Thoracic aorta (tissue), 2 donors: Measurements from ENCODE around the gene ETNK2. TPM values are rescaled to one million over a fixed set of nuclear protein-coding genes. Genes with fewer than 3 reads are reported as not detected.

Experiments used
- ATAC-seq: fragments of 150-250 bp; one replicate; pipeline ENCODE4 v1.8.0; 2017; ENCODE audit warnings: low read depth; ENCODE audit not compliant: insufficient number of reproducible peaks, low FRiP score
- DNase-seq: peaks from one replicate; pipeline ENCODE4 v3.0.0-alpha.2; 2020; ENCODE audit warnings: low spot score
- H3K27ac ChIP-seq, 2 donors: fragments of 200-600 bp; sonication (generic); 1 replicate in 1 of 2; 2 replicates in 1 of 2; pipeline ENCODE4 v1.5.1; 2016; ENCODE audit warnings: mild to moderate bottlenecking in 2 of 2, moderate library complexity in 2 of 2
- H3K27me3 ChIP-seq: fragments of 200-600 bp; sonication (generic); replicated peaks from 2 replicates; pipeline ENCODE4 v1.6.0; 2016; ENCODE audit warnings: mild to moderate bottlenecking; ENCODE audit not compliant: insufficient read depth
- H3K36me3 ChIP-seq: fragments of 200-600 bp; sonication (generic); one replicate; pipeline ENCODE4 v1.5.1; 2016
- H3K4me1 ChIP-seq, 2 donors: fragments of 200-600 bp; sonication (generic); 1 replicate in 1 of 2; 2 replicates in 1 of 2; pipeline versions ENCODE4 v1.5.1 to v1.6.0; 2016; ENCODE audit warnings: low read depth in 2 of 2, mild to moderate bottlenecking in 1 of 2; ENCODE audit not compliant: control insufficient read depth in 1 of 2
- H3K4me3 ChIP-seq: fragments of 200-600 bp; sonication (generic); 2 replicates; pipeline ENCODE4 v1.5.1; 2016; ENCODE audit warnings: mild to moderate bottlenecking
- H3K9me3 ChIP-seq: fragments of 200-600 bp; sonication (generic); 2 replicates; pipeline ENCODE4 v1.5.1; 2016
- total RNA-seq, 2 donors: library from RNA; depleted of rRNA; stranded (reverse); fragments of >200 nt; gene quantifications; one replicate each; pipeline versions ENCODE4 v1.1.0 to v1.2.3, GENCODE V29; 2016
- TF ChIP-seq, protein P1 (sequence below): fragments of 200-600 bp; sonication (generic); IDR thresholded peaks from one replicate; pipeline ENCODE4 v1.5.1; 2019; ENCODE audit warnings: antibody characterized with exemption

Gene ETNK2
- total RNA-seq, 2 donors from 2014 or later: 18.0 to 24.5 TPM

DNA sequence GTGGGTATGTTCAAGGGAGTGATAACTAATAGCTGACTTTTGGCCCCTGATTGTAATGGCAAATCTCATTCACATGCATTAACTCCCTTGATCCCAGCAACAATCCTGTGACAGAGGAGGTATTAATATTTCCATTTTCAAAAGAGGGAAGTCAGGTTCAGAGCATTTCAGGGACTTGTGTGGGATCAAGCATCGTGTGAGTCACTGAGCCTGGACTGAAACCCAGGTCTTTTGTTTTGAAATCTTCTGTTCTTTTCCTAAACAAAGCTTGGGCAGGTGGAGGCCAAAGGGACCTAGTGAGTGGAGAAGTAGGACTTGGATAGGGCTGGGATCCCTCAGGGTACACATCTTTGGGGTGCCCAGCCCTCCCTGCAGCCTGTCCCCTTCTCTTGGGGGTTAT is 37.9 kb downstream of the ETNK2 start:
- no peak for ATAC-seq
- DNase-seq: no peak

DNA sequence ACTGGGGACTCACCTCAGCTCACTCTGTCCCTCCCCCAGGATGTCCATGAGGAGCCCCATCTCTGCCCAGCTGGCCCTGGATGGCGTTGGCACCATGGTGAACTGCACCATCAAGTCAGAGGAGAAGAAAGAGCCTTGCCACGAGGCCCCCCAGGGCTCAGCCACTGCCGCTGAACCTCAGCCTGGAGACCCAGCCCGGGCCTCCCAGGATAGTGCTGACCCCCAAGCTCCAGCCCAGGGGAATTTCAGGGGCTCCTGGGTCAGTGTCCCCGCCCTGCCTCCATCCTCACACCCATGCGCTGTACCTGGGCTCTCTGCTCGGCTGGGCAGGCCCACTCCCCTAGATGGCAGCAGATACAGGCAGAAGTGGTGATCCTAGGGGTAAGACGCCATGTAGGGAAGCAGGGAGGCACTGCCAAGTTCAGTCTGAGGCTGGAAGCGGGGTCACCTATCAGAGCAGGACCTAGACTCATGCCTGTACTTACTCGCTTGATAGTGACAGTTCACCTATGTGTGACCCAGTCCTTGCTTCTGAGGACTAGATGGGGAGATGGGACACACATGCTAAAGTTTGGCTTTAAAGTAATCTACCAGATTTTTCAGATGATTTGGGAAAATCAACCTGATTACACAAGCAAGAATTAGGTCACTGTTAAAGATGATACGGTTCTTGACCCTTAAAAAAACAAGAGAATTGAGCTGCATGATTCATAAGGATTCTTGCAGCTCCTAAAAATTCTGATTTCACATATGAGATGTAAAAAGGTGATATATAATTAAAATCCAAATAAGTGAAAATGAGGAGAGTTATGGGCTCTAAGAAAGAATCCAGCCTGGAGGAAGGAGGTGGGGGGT is 38.7 kb downstream of the ETNK2 start:
- H3K36me3 ChIP-seq: peaks cover 4% of the 10 kb centered on the region
- H3K4me3 ChIP-seq: no peak overlapping the region
- no peaks in the 10 kb centered on the region for H3K9me3 ChIP-seq
- no peaks in the 10 kb centered on the region for H3K27me3 ChIP-seq
- peaks cover 0 to 9% of the 10 kb centered on the region in 2 donors for H3K4me1 ChIP-seq
- no peak overlapping the region for H3K27ac ChIP-seq
- TF ChIP-seq, protein P1, sequence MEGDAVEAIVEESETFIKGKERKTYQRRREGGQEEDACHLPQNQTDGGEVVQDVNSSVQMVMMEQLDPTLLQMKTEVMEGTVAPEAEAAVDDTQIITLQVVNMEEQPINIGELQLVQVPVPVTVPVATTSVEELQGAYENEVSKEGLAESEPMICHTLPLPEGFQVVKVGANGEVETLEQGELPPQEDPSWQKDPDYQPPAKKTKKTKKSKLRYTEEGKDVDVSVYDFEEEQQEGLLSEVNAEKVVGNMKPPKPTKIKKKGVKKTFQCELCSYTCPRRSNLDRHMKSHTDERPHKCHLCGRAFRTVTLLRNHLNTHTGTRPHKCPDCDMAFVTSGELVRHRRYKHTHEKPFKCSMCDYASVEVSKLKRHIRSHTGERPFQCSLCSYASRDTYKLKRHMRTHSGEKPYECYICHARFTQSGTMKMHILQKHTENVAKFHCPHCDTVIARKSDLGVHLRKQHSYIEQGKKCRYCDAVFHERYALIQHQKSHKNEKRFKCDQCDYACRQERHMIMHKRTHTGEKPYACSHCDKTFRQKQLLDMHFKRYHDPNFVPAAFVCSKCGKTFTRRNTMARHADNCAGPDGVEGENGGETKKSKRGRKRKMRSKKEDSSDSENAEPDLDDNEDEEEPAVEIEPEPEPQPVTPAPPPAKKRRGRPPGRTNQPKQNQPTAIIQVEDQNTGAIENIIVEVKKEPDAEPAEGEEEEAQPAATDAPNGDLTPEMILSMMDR: no peak
- ATAC-seq (no peak), DNase-seq (no peak)

More for the DNA sequence above, 37.9 kb downstream of the ETNK2 start:
- peaks cover 0 to 1% of the 10 kb centered on the region in 2 donors for H3K4me1 ChIP-seq
- H3K4me3 ChIP-seq: no peak overlapping the region
- peaks cover 4% of the 10 kb centered on the region for H3K36me3 ChIP-seq
- TF ChIP-seq, protein P1: no peak
- H3K27me3 ChIP-seq: no peaks in the 10 kb centered on the region
- H3K9me3 ChIP-seq: no peaks in the 10 kb centered on the region
- no peak overlapping the region for H3K27ac ChIP-seq

DNA sequence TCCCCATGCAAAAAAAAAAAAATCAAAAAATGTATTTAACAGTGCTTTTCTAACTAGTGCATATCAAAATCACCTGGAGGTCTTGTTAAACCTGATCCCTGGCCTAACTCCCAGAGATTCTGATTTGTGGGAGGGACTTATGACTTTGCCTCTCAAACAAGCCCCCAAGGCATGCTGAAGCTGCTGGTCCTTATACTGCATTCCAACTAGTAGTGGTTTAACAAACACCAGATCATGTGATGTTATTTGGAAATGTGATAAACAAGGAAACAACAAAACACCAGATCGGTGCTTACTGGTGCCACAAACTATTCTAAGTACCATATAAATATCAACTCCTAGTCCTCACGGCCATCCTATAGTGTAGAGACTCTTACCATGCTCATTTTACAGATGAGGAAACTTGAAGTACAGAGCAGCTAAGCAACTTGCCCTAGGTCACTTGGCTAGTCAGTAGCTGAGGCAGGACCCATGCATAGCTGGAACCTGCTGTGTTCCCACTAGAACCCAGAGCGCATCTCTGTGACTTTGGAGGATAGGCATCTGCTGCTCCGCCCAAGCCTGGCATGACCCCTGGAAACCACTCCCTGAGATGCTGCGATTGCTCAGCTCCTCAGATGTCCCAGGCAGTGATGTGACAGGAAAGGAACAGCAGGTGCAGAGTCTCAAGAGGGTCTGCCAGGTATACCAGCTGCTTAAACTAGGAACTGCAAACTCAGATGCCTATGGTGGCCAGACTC is 40.8 kb downstream of the ETNK2 start:
- H3K4me1 ChIP-seq: peaks cover 0 to 16% of the 10 kb centered on the region in 2 donors
- no peaks in the 10 kb centered on the region for H3K27me3 ChIP-seq
- no peak for ATAC-seq
- no peak for DNase-seq
- no peak overlapping the region for H3K27ac ChIP-seq
- no peaks in the 10 kb centered on the region for H3K9me3 ChIP-seq
- H3K36me3 ChIP-seq: no peaks in the 10 kb centered on the region
- H3K4me3 ChIP-seq: no peak overlapping the region
- TF ChIP-seq, protein P1: no peak

DNA sequence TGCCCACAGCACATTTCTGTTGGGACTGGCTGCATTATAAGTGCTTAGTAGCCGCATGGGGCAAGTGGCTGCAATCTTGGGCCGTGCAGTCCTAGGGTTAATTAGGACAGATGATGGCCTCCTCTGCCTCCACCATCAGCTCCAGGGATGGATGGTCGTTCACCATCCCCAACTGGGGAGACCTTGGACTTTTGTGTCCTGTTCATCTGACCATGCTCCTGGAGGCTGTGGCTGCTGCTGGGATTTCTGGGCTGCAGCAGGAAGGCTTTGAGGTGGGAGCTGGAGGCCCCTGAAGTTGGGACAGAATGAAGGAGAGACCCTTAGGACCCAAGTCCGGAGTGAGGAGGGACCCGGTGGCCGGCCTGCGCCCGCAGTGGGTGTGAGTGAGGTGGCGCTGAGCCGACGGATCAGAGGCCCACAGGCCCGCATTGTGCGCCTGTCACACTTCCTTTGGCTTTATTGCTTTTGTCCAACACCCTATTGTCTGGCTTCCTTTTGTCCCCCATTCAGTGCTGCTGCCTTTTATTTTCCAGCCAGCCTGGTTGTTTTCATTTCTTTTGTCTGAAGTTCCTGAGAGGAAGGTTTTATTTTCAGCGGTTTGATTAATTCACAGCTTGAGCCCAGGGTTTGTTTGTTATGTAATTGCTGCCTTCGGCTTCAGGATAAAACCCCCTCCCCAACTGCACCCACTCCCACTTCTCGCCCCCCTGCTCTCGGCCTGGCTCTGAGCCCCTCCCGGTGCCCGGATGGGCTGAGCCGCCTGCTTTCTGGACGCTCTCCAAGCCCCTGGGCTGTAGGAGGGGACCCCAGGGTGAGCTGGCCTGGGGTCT is 43.3 kb downstream of the ETNK2 start:
- no peak overlapping the region for H3K27ac ChIP-seq
- TF ChIP-seq, protein P1: no peak
- no peaks in the 10 kb centered on the region for H3K36me3 ChIP-seq
- no peaks in the 10 kb centered on the region for H3K27me3 ChIP-seq
- peaks cover 9 to 28% of the 10 kb centered on the region in 2 donors for H3K4me1 ChIP-seq
- no peak for ATAC-seq
- no peak for DNase-seq
- no peaks in the 10 kb centered on the region for H3K9me3 ChIP-seq
- no peak overlapping the region for H3K4me3 ChIP-seq
